GM18505 (cell line): ENCODE data around the gene FUT8.

Experiments used
- ATAC-seq: cut with Tn5 transposase; IDR thresholded peaks from one replicate; pipeline ENCODE4 v1.9.1; 2021; ENCODE audit not compliant: unreplicated experiment
- POLR2A ChIP-seq: IDR thresholded peaks from 4 replicates; pipeline ENCODE4 v1.6.1; 2011; ENCODE audit warnings: borderline replicate concordance; ENCODE audit not compliant: insufficient read depth, insufficient read length; ENCODE audit errors: extremely low read depth

FUT8 gene

DNA sequence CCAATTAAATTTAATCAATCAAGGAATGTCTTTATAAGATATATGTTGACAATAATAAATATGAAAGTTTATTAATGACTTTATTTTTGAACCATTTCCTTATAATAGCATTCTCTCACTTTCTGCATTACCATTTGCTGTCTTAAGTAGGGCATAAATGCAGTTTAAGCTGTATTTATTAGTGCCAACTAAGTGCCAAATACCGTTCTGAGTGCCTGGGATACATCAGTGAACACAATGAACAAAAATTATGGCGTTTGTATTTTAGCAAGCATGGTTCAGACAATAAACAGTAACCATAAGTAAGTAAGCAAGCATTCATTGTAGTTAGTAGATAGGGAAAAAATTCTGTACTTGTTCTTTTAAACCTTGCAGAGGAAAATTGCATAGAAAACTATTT lies 145.8 kb downstream of the FUT8 start:
- ATAC-seq, result no peak
- no peak for TF ChIP-seq POLR2A

GRCh38 chr14:65560340-65561027 lies 148.0 kb downstream of the FUT8 start:
- TF ChIP-seq POLR2A, result no peak
- no peak for ATAC-seq

DNA sequence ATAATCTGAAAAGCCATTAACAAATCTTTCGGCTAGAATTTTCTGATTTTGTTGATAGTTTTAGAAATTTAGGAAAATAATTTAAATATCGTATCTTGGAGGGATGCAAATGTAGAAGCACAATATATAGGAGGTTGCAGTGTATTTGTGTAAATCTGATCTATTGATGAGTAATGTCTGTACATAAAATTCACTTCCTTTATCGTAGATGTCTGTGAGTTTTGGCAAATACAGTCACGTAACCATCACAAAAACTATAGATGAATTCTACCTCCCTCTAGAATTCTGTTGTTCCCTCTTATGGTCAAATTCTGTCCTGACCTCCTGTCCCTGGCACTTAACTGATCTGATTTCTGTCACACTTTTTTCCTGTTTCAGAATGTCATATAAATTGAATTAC lies 151.8 kb downstream of the FUT8 start:
- ATAC-seq, result no peak
- TF ChIP-seq POLR2A, result no peak

GRCh38 chr14:65565948-65566347 lies 153.4 kb downstream of the FUT8 start:
- TF ChIP-seq POLR2A, result no peak

DNA sequence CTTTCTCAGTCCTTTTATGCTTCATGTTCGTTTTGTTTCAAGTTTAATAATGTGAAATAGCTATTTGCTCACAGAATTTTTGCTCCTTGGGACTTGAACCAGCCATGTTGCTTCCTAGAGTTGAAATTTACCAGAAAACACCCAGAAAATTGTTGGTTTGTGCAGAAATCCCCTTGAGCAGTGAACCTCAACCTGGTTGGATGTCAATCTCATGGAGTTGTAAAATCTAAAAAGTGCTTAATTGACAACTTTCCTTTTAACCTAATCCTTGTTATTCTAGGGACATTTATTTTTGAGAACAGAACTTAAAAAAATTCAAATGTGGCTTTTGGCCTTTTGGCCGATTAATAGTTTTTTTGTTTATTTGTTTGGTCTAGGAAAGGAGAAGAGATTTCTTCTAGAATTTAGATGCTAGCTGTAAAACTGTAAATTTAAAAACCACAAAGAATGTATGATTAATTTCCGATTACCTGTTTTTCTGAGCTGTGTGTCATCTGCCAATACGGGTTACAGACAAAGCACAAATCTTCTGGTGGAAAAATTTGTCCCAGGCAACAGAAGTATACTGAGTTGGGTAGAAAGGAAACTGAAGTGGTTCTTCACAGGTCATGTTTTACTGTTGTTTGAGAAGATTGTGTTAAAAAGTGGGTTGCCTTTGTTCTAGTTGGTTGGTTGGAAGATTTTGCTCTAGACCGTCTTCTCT lies 154.4 kb downstream of the FUT8 start:
- ATAC-seq, result no peak

More at GRCh38 chr14:65565948-65566347, 153.4 kb downstream of the FUT8 start:
- no peak for ATAC-seq

DNA sequence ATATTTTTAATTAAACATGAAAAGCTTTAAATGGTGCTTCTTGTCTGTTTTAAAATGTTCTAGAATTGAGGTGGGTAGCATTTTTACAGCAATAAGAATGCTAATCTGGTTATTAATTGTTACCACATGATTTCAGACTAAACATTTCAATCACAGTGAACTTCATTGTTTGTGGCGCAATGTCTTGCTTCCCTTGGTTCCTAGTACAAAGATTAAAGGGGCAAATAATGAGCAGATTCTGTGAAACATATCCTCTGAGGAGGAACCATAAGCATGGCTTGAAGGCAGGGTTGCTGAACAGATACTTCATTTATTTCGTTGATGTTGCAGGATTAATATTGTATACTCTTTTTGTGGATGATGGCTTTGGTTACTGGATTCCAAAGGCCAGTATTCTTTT lies 162.1 kb downstream of the FUT8 start:
- ATAC-seq, result no peak

More for the DNA sequence above, 154.4 kb downstream of the FUT8 start:
- no peak for TF ChIP-seq POLR2A

GRCh38 chr14:65575389-65575788 lies 162.9 kb downstream of the FUT8 start:
- TF ChIP-seq POLR2A, result no peak
- ATAC-seq, result no peak

More for the DNA sequence above, 162.1 kb downstream of the FUT8 start:
- no peak for TF ChIP-seq POLR2A

DNA sequence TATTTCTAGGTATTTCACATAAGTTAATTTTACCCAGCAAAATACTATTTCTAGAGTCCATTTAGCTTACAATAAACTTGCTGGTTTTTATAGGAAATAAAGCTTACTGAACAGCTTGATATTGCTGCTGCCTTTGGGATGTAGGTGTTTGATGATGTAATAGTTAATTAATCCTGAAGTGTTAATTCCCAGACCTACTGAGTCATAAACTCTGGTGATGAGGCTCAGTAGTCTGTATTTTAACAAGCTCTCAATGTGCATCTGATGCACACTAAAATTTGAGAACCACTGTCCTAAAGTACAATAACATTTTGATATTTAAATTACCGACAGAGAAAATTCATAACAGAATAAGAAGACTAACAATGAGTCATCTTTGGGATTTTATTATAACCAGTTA lies 168.4 kb downstream of the FUT8 start:
- ATAC-seq, result no peak
- TF ChIP-seq POLR2A, result no peak

DNA sequence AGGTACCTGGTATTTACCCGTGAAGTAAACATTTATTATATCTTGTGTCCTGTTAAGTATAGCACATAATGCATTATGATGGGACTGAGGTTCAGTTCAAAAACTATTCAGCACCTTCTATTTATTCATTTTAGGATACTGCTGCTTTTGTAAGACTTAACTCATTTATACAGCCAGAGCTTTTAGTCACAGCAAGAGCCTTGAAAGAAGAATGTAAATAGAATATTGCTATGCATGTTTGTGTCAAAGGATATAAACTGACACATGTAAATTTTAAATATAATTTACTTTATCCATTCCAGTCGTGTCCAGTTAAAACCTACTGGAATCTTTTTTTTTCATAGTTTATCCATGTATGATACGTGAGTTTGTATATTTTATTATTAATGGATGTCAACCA lies 168.8 kb downstream of the FUT8 start:
- ATAC-seq, result no peak
- TF ChIP-seq POLR2A, result no peak

DNA sequence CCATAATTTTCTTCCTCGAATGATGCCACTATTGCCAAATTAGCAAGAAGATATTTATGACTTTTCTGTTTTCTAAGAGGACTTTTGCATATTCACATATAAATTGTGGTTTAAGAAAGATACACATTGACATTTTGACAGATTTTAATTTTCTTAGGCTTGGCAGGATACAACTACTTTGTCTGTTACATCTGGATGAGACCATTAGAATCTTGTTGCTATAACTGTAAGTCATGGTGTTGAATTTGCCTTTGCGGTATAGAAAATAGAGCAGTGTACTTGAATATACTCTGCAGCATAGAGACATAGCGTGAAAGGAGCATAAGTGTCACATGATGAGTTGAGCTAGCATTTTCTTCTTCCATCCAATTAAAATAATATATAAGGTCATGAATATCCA lies 169.3 kb downstream of the FUT8 start:
- no peak for TF ChIP-seq POLR2A
- no peak for ATAC-seq

GRCh38 chr14:65585216-65585615 lies 172.7 kb downstream of the FUT8 start:
- no peak for ATAC-seq
- no peak for TF ChIP-seq POLR2A

- TF ChIP-seq POLR2A, result no peak
- no peak for ATAC-seq
These were observed 176.1 kb downstream of the FUT8 start for GRCh38 chr14:65588426-65589140.

DNA sequence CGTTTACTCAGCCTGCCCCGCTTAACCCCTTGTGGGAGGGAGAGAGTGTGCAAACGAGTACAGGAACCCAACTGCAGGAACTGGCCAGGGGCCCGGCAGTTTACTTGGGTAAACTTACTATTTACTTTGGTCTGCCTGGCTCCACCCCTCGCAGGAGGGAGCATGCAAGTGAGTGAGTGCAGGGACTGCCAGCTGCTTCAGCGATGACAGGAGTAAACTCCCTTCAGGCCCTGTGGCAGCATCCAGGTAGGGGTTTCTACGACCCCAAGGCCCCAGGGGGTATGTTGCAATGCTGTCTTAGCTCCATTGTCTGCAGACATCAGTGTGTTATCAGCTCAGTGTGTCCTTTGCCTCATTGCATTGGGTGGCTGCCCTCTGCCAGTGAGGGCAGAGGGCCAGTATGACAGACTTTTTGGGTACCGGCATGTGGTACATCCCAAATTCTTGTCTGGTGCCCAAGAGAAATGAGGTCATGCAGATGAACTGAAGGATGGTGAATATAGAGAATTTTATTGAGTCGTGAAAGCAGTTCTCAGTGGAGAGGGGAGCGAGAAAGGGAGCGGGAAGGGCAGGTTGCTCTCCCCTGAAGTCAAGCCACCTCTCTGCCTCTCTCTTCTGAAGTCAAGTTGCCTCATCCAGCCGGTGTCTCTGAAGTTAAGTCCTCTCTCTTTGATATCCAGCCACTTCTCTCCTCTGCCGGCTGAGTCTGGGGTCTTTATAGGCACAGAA lies 181.8 kb downstream of the FUT8 start:
- TF ChIP-seq POLR2A, result no peak
- ATAC-seq, result no peak
